GM19023 (cell line): ENCODE results near the gene LCN12.

Experiments
- ATAC-seq: cut with Tn5 transposase; IDR thresholded peaks from one replicate; pipeline ENCODE4 v1.9.1; 2021; ENCODE audit warnings: mild to moderate bottlenecking, moderate library complexity; ENCODE audit not compliant: unreplicated experiment

Gene LCN12

GRCh38 chr9:136972335-136972734 lies 20.3 kb downstream of the LCN12 start:
- ATAC-seq: no peak

GRCh38 chr9:136972743-136973142 lies 20.7 kb downstream of the LCN12 start:
- ATAC-seq: no peak

- ATAC-seq: no peak
Observed at GRCh38 chr9:136973618-136974617, 21.8 kb downstream of the LCN12 start.

- ATAC-seq: no peak
Observed at GRCh38 chr9:136974817-136975535, 22.9 kb downstream of the LCN12 start.

GRCh38 chr9:136975644-136976043 lies 23.6 kb downstream of the LCN12 start:
- no peak for ATAC-seq

GRCh38 chr9:136977223-136977622 lies 25.1 kb downstream of the LCN12 start, which contains the start of gene PTGDS:
Gene PTGDS (plus strand): TSS chr9:136977504. CDS start chr9:136977579, 75 bp downstream.
- no peak for ATAC-seq

GRCh38 chr9:136977649-136978072 lies 25.6 kb downstream of the LCN12 start:
- no peak for ATAC-seq

- ATAC-seq: no peak
Observed at GRCh38 chr9:136978073-136978864, 26.2 kb downstream of the LCN12 start.

- no peak for ATAC-seq
Observed at GRCh38 chr9:136978865-136979544, 26.9 kb downstream of the LCN12 start.

- no peak for ATAC-seq
Observed at GRCh38 chr9:136979769-136980587, 27.9 kb downstream of the LCN12 start.

- ATAC-seq: no peak
Observed at GRCh38 chr9:136980669-136981478, 28.8 kb downstream of the LCN12 start.

- ATAC-seq: no peak
Observed at GRCh38 chr9:136981588-136982231, 29.6 kb downstream of the LCN12 start.

- no peak for ATAC-seq
Observed at GRCh38 chr9:136982232-136983051, 30.4 kb downstream of the LCN12 start, which contains the start of gene LCNL1. Gene LCNL1 (plus strand): TSS chr9:136982993. CDS start chr9:136983587, 594 bp downstream.

- ATAC-seq: no peak
Observed at GRCh38 chr9:136983167-136983566, 31.1 kb downstream of the LCN12 start.

GRCh38 chr9:136983656-136984314 lies 31.7 kb downstream of the LCN12 start:
- ATAC-seq: no peak

- ATAC-seq: no peak
Observed at GRCh38 chr9:136984464-136985026, 32.5 kb downstream of the LCN12 start.
